Fibroblast of pulmonary artery (primary cell): Measurements from ENCODE around the gene ALKBH7.

ENCODE experiments used
- DNase-seq: peaks from one replicate; pipeline ENCODE4 v3.0.0-alpha.2; 2010; ENCODE audit warnings: low read depth
- H3K4me3 ChIP-seq: replicated peaks from 2 replicates; pipeline ENCODE4 v1.5.1; 2011; ENCODE audit warnings: low read depth, mild to moderate bottlenecking, control low read depth, low read length, moderate library complexity
- TF ChIP-seq, protein P1 (sequence below): IDR thresholded peaks from 2 replicates; pipeline ENCODE4 v1.5.1; 2011; ENCODE audit warnings: mild to moderate bottlenecking, control low read depth, low read length, inconsistent platforms; ENCODE audit errors: missing control alignments

ALKBH7 gene

GRCh38 chr19:6402058-6402457 lies 29.5 kb downstream of the ALKBH7 start:
- TF ChIP-seq, protein P1, sequence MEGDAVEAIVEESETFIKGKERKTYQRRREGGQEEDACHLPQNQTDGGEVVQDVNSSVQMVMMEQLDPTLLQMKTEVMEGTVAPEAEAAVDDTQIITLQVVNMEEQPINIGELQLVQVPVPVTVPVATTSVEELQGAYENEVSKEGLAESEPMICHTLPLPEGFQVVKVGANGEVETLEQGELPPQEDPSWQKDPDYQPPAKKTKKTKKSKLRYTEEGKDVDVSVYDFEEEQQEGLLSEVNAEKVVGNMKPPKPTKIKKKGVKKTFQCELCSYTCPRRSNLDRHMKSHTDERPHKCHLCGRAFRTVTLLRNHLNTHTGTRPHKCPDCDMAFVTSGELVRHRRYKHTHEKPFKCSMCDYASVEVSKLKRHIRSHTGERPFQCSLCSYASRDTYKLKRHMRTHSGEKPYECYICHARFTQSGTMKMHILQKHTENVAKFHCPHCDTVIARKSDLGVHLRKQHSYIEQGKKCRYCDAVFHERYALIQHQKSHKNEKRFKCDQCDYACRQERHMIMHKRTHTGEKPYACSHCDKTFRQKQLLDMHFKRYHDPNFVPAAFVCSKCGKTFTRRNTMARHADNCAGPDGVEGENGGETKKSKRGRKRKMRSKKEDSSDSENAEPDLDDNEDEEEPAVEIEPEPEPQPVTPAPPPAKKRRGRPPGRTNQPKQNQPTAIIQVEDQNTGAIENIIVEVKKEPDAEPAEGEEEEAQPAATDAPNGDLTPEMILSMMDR, result no peak
- DNase-seq, result no peak
- no peak overlapping the region for H3K4me3 ChIP-seq

GRCh38 chr19:6402837-6403608 lies 30.4 kb downstream of the ALKBH7 start:
- peak; percentile 88 for DNase-seq
- TF ChIP-seq, protein P1, result no peak
- H3K4me3 ChIP-seq, result no peak overlapping the region

DNA sequence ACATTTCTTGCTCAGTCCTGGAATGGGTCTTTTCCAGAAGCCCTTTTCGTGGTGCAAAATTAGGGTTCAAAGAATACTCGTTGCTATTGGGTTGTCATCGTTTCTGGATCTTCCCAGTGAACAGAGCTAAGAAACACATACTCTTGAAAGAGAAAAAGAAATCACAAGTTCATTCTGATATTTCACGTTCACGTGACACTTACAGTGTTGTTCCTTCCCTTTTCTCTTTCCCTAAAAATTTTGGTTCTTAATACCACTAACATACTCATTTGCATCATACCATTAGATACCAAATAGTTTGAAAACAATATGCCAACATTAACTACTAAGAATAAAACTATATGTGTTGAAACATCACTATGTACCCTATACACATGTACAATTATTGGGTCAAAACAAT lies 33.8 kb downstream of the ALKBH7 start:
- H3K4me3 ChIP-seq, result no peak overlapping the region
- DNase-seq, result no peak
- TF ChIP-seq, protein P1, result no peak

GRCh38 chr19:6409346-6409745 lies 36.8 kb downstream of the ALKBH7 start:
- DNase-seq, result no peak
- no peak overlapping the region for H3K4me3 ChIP-seq
- TF ChIP-seq, protein P1, result no peak

- TF ChIP-seq, protein P1, result no peak
- no peak for DNase-seq
- no peak overlapping the region for H3K4me3 ChIP-seq
These were observed 39.5 kb downstream of the ALKBH7 start for GRCh38 chr19:6412061-6412446.

DNA sequence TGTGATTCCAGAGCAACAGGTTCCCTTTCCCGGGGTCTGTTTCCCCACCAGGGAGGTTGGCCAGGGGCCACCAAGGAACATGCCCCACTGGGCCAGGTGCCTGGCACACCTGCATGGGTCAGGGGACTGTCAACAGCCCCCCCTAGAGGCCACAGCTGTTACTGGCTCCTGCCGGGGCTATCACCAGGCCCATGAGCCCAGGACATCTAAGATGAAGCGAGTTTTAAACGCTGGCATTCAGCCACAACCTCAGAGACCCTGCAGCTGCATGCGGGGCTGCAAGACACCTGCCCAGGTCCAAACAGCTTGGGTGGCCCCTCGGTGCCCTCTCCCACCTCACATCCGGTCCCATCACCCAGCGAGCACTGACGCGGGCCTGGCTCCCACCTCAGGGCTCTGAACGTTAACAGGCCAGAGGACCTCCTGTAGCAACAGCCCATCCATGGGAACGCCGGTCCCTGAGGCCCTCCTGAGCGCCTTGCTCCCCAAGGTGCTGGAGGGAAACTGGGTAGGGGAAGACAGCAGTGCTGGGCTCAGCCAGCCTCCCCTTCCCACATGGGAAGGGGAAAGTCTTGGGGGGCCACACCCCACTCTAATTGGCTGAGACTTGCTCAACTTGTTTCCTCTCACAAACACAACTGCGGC lies 40.0 kb downstream of the ALKBH7 start:
- DNase-seq, result peak; percentile 21
- no peak overlapping the region for H3K4me3 ChIP-seq
- TF ChIP-seq, protein P1, result peak; percentile 57

DNA sequence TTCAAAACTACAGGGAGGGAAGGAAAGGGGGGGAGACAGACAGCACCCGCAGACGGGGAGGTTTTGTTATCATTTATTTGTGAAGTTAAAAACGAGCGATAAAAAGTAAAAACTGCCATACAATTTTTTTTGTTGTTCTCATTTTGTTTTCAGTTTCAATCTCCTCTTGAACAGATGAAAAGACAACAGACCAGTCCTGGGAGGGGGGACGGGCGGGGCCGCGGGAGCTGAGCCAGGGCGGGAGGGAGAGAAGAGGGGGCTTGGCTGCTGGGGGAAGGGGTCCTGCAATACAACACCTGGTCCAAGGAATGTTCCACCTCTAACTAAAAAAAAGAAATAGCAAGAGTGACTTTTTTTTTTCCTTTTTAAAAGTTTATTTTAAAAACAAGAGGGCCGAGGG lies 40.7 kb downstream of the ALKBH7 start:
- H3K4me3 ChIP-seq, result no peak overlapping the region

More for the DNA sequence above, 40.7 kb downstream of the ALKBH7 start:
- TF ChIP-seq, protein P1, result no peak
- no peak for DNase-seq
